NT2/D1 (cell line): Measurements from ENCODE around the gene GCN1.

Source experiments
- DNase-seq: peaks from one replicate; pipeline ENCODE4 v3.0.0-alpha.2; 2011; ENCODE audit warnings: low read depth, low spot score
- H3K27me3 ChIP-seq: 2 replicates; pipeline ENCODE4 v1.6.0; 2011; ENCODE audit warnings: mild to moderate bottlenecking; ENCODE audit not compliant: insufficient read length, insufficient read depth
- H3K36me3 ChIP-seq: 2 replicates; pipeline ENCODE4 v1.6.1; 2011; ENCODE audit warnings: mild to moderate bottlenecking, low read length, mixed read lengths; ENCODE audit not compliant: insufficient read depth, insufficient read length
- H3K4me1 ChIP-seq: 2 replicates; pipeline ENCODE4 v1.5.1; 2011; ENCODE audit not compliant: insufficient read depth, insufficient read length
- H3K4me3 ChIP-seq: 2 replicates; pipeline ENCODE4 v1.5.1; 2011; ENCODE audit warnings: low read depth; ENCODE audit not compliant: insufficient read length
- H3K9ac ChIP-seq: 2 replicates; pipeline ENCODE4 v1.6.0; 2011; ENCODE audit warnings: low read depth; ENCODE audit not compliant: insufficient read length
- H3K9me3 ChIP-seq: 2 replicates; pipeline ENCODE4 v1.5.1; 2011; ENCODE audit warnings: mild to moderate bottlenecking, low read length; ENCODE audit not compliant: insufficient read depth
- SUZ12 ChIP-seq: IDR thresholded peaks from 2 replicates; pipeline ENCODE4 v1.6.1; 2011; ENCODE audit not compliant: insufficient read length, insufficient read depth; ENCODE audit errors: extremely low read depth
- YY1 ChIP-seq: IDR thresholded peaks from 2 replicates; pipeline ENCODE4 v1.6.1; 2011; ENCODE audit not compliant: insufficient read length, insufficient read depth
- ZNF274 ChIP-seq: IDR thresholded peaks from 2 replicates; pipeline ENCODE4 v1.6.1; 2011; ENCODE audit warnings: mild to moderate bottlenecking, low read depth, low read length

Gene GCN1

GRCh38 chr12:120132054-120132836, 62.3 kb downstream of the GCN1 start:
- no peak overlapping the region for H3K4me3 ChIP-seq
- peaks cover 98% of the 10 kb centered on the region for H3K36me3 ChIP-seq
- no peak for TF ChIP-seq YY1
- TF ChIP-seq ZNF274: no peak
- TF ChIP-seq SUZ12: no peak
- no peak overlapping the region for H3K9ac ChIP-seq
- no peaks in the 10 kb centered on the region for H3K9me3 ChIP-seq
- H3K4me1 ChIP-seq: peaks cover 5% of the 10 kb centered on the region
- H3K27me3 ChIP-seq: no peaks in the 10 kb centered on the region
- DNase-seq: no peak

GRCh38 chr12:120131116-120131515, 63.4 kb downstream of the GCN1 start:
- Histone ChIP-seq H3K4me1 (peaks cover 6% of the 10 kb centered on the region), H3K9me3 (no peaks in the 10 kb centered on the region), H3K27me3 (no peaks in the 10 kb centered on the region), H3K9ac (no peak overlapping the region), H3K36me3 (peaks cover 98% of the 10 kb centered on the region), H3K4me3 (no peak overlapping the region)
- TF ChIP-seq SUZ12: no peak
- no peak for TF ChIP-seq ZNF274
- no peak for TF ChIP-seq YY1
- no peak for DNase-seq

GRCh38 chr12:120130011-120130410, 64.5 kb downstream of the GCN1 start:
- Histone ChIP-seq H3K4me3 (no peak overlapping the region), H3K4me1 (peaks cover 6% of the 10 kb centered on the region), H3K9ac (no peak overlapping the region), H3K36me3 (peaks cover 100% of the 10 kb centered on the region), H3K9me3 (no peaks in the 10 kb centered on the region), H3K27me3 (no peaks in the 10 kb centered on the region)
- no peak for DNase-seq
- no peak for TF ChIP-seq YY1
- no peak for TF ChIP-seq SUZ12
- TF ChIP-seq ZNF274: no peak

- no peak for TF ChIP-seq YY1
- no peak for TF ChIP-seq SUZ12
- TF ChIP-seq ZNF274: no peak
- Histone ChIP-seq H3K36me3 (peaks cover 68% of the 10 kb centered on the region), H3K9me3 (no peaks in the 10 kb centered on the region), H3K4me3 (no peak overlapping the region), H3K27me3 (no peaks in the 10 kb centered on the region), H3K4me1 (peaks cover 6% of the 10 kb centered on the region), H3K9ac (no peak overlapping the region)
- DNase-seq: peak; percentile 33
These were observed 67.9 kb downstream of the GCN1 start for GRCh38 chr12:120126635-120127005.

- H3K9ac ChIP-seq: no peak overlapping the region
- no peak for DNase-seq
- H3K4me1 ChIP-seq: peaks cover 9% of the 10 kb centered on the region
These were observed 68.5 kb downstream of the GCN1 start for GRCh38 chr12:120125792-120126634.

GRCh38 chr12:120125029-120125428, 69.5 kb downstream of the GCN1 start:
- Histone ChIP-seq H3K9ac (no peak overlapping the region), H3K4me1 (peaks cover 11% of the 10 kb centered on the region), H3K36me3 (peaks cover 52% of the 10 kb centered on the region), H3K9me3 (no peaks in the 10 kb centered on the region), H3K27me3 (no peaks in the 10 kb centered on the region), H3K4me3 (no peak overlapping the region)
- DNase-seq: no peak
- TF ChIP-seq ZNF274 (no peak), YY1 (no peak), SUZ12 (no peak)

More at GRCh38 chr12:120125792-120126634, 68.5 kb downstream of the GCN1 start:
- Histone ChIP-seq H3K27me3 (no peaks in the 10 kb centered on the region), H3K36me3 (peaks cover 61% of the 10 kb centered on the region), H3K4me3 (no peak overlapping the region), H3K9me3 (no peaks in the 10 kb centered on the region)
- TF ChIP-seq ZNF274: no peak
- TF ChIP-seq SUZ12: no peak
- no peak for TF ChIP-seq YY1

- Histone ChIP-seq H3K27me3 (no peaks in the 10 kb centered on the region), H3K9ac (no peak overlapping the region), H3K36me3 (peaks cover 27% of the 10 kb centered on the region), H3K4me1 (peaks cover 6% of the 10 kb centered on the region), H3K9me3 (no peaks in the 10 kb centered on the region), H3K4me3 (no peak overlapping the region)
- no peak for DNase-seq
- no peak for TF ChIP-seq YY1
- TF ChIP-seq ZNF274: no peak
- no peak for TF ChIP-seq SUZ12
These were observed 72.7 kb downstream of the GCN1 start for GRCh38 chr12:120121766-120122293.
